Measurements from ENCODE around the gene FYN. TPM values are rescaled to one million over a fixed set of nuclear protein-coding genes. Genes with fewer than 3 reads are reported as not detected.
A peak's percentile ranks its signal among the peaks of the same experiment; 100 is the strongest.

FYN gene
- total and polyA plus RNA-seq, 2 of the 4 experiments (the other 2 are of a cell fraction): 30.8 to 36.4 TPM

GRCh38 chr6:111800259-111800765, 72.9 kb downstream of the FYN start:
- Histone ChIP-seq H3K4me2 (ENCODE audit: low read depth, low read length) (no peak overlapping the region; the same call in 1 of the 2 replicates), H4K8ac (ENCODE audit: low read depth in 2 of 2, low read length in 2 of 2) (no peak overlapping the region), H3K9ac (ENCODE audit: low read depth, low read length) (no peak overlapping the region), H3K14ac (replicated peaks; ENCODE audit: low read depth, low read length) (peak overlapping the region; percentile 63; the same call in 1 of the 2 replicates), H3K36me3 (ENCODE audit: control insufficient read depth, insufficient read depth, low read length) (no peaks in the 10 kb centered on the region), H4K91ac (ENCODE audit: insufficient read depth, low read depth, low read length) (no peak overlapping the region; the same call in 1 of the 2 replicates), H3K18ac (ENCODE audit: low read depth, low read length) (no peak overlapping the region), H2AK9ac (replicated peaks; ENCODE audit: low read depth, low read length, poor library complexity) (peak overlapping the region; percentile 49), H3K4ac (ENCODE audit: low read depth, low read length) (no peak overlapping the region), H4K20me1 (ENCODE audit: insufficient read depth, low read length) (peaks cover 17% of the 10 kb centered on the region; the same call in 1 of the 2 replicates), H3K23ac (ENCODE audit: low read depth, low read length) (0 out of 2 replicates have a peak overlapping the region, but pooled peaks have one; percentile 2), H3K9me1 (ENCODE audit: insufficient read depth, low read length) (peaks cover 20% of the 10 kb centered on the region), H3K79me1 (ENCODE audit: low read depth in 1 of 2, low read length in 2 of 2) (peaks cover 16 to 40% of the 10 kb centered on the region in 2 experiments), H2BK5ac (ENCODE audit: low read depth, low read length, poor library complexity, severe bottlenecking) (no peak overlapping the region), H2AK5ac (ENCODE audit: low read depth, low read length) (peak overlapping the region; percentile 23; the same call in 1 of the 2 replicates), H2BK15ac (ENCODE audit: low read depth, low read length) (no peak overlapping the region), H3K27ac (ENCODE audit: insufficient read depth, low read length) (no peak overlapping the region), H2BK20ac (ENCODE audit: low read depth, low read length) (no peak overlapping the region), H3K56ac (ENCODE audit: extremely low read depth, insufficient read depth, low read length) (no peak overlapping the region), H2BK120ac (ENCODE audit: low read depth, low read length) (no peak overlapping the region), H3K27me3 (ENCODE audit: control insufficient read depth, insufficient read depth, low read length) (no peaks in the 10 kb centered on the region), H3K9me3 (ENCODE audit: control insufficient read depth, insufficient read depth, low read length) (no peaks in the 10 kb centered on the region), H2AFZ (replicated peaks; ENCODE audit: low read length, poor library complexity) (peak overlapping the region; percentile 27), H3K4me1 (ENCODE audit: control insufficient read depth, insufficient read depth, low read length) (peaks cover 28% of the 10 kb centered on the region), H4K5ac (ENCODE audit: low read depth, low read length) (no peak overlapping the region), H3K4me3 (ENCODE audit: insufficient read depth, low read depth, low read length) (no peak overlapping the region)
- CTCF ChIA-PET: no interaction called here
- no peak for ATAC-seq (ENCODE audit: low read depth)
- intact Hi-C loops (cut with micrococcal nuclease): loop anchor here (5.0 to 10.0 kb wide), 2 partner anchors 72 to 76 kb away; partner anchors contain the start of gene FYN
- POLR2A ChIA-PET (ENCODE audit: unreplicated experiment): no interaction called here
- BruUV-seq (replicated peaks): no TSS peak
- no peak for TF ChIP-seq CHD1 (IDR thresholded peaks at IDR 0.05; ENCODE audit: low read depth, low read length)
- TF ChIP-seq MAFK (IDR thresholded peaks at IDR 0.05; ENCODE audit: low read depth, low read length): no peak
- no peak for TF ChIP-seq SMC3 (IDR thresholded peaks at IDR 0.05; ENCODE audit: low read depth, low read length)
- TF ChIP-seq USF2 (IDR thresholded peaks at IDR 0.05; ENCODE audit: low read depth, low read length): no peak
- no peak for TF ChIP-seq RCOR1 (IDR thresholded peaks at IDR 0.05; ENCODE audit: insufficient replicate concordance, low read length)
- TF ChIP-seq ELK1 (IDR thresholded peaks at IDR 0.05; ENCODE audit: borderline replicate concordance, low read depth, low read length): no peak
- TF ChIP-seq MAZ (IDR thresholded peaks at IDR 0.05; ENCODE audit: borderline replicate concordance, low read depth, low read length): no peak
- TF ChIP-seq CTCF (conservative IDR thresholded peaks at IDR 0.05; ENCODE audit: low read depth, low read length): no peak
- TF ChIP-seq MXI1 (IDR thresholded peaks at IDR 0.05; ENCODE audit: borderline replicate concordance, low read depth, low read length): no peak
- TF ChIP-seq NFE2L2 (IDR thresholded peaks at IDR 0.05; ENCODE audit: low read depth, low read length): no peak
- no peak for TF ChIP-seq BHLHE40 (IDR thresholded peaks at IDR 0.05; ENCODE audit: low read depth, low read length)
- TF ChIP-seq RAD21 (IDR thresholded peaks at IDR 0.05; ENCODE audit: low read length): no peak
- no peak for TF ChIP-seq CEBPB (IDR thresholded peaks at IDR 0.05; ENCODE audit: low read depth, low read length)
- TF ChIP-seq RFX5 (IDR thresholded peaks at IDR 0.05; ENCODE audit: low read depth, low read length): no peak
- no peak for TF ChIP-seq POLR2A (IDR thresholded peaks at IDR 0.05; ENCODE audit: low read depth, low read length)
- TF ChIP-seq FOS (IDR thresholded peaks at IDR 0.05; ENCODE audit: low read depth, low read length): no peak
- dilution Hi-C loops (cut with HindIII; ENCODE audit: low sequenced_read_pairs, unreplicated experiment): no loop called here
- 83% methylated on average over 2 of the region's 11 CpGs; no CpG with 5 or more reads in 1 of the 2 experiments for WGBS, 2 experiments (ENCODE audit: extremely low coverage in 2 of 2, insufficient read length in 1 of 2)
- DNase-seq: no peak
- in situ Hi-C loops (cut with MboI; ENCODE audit: low sequenced_read_pairs): no loop called here

Data from IMR-90 (cell line).